Esophagus squamous epithelium (tissue), 4 donors: ENCODE results near the gene CERKL.

Source experiments
- CTCF ChIP-seq, 6 experiments: fragments of 450-650 bp in 4 of 6; fragments of 200-600 bp in 2 of 6; sonication (generic) in 2 of 6; IDR thresholded peaks; one replicate each; pipeline ENCODE4 v1.5.1; 2016 to 2019; ENCODE audit warnings: antibody characterized with exemption in 6 of 6, mild to moderate bottlenecking in 4 of 6, moderate library complexity in 4 of 6
- POLR2A ChIP-seq, 4 donors: fragments of 450-650 bp; IDR thresholded peaks; one replicate each; pipeline ENCODE4 v1.6.1; 2017; ENCODE audit warnings: antibody characterized with exemption in 4 of 4, mild to moderate bottlenecking in 4 of 4, moderate library complexity in 3 of 4

DNA sequence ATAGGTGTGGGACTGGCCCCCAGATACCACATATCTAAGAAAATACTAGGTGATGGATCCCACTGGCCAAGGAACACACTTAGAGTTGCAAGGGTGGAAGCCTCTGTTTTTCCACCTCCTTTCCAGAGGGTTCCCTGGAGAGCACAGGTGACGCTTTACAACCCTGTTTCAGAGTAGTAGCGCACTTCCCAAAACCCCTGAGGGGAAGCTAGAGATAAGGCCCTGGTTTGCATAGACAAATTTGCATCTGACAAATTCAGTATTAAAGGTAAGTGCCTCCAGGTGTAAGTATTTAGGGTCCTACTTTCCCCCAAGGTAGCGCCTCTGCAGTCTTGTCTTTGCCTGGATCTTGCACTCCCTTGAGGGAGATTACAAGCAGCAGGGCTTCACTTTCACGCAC is 474 bp upstream of the CERKL start:
- TF ChIP-seq CTCF (IDR thresholded peaks at IDR 0.05) (no peak), POLR2A (IDR thresholded peaks at IDR 0.05) (no peak)
